IPS DF 6.9 (cell line): ENCODE results near the gene INSIG1.
A peak's percentile ranks its signal among the peaks of the same experiment; 100 is the strongest.

Source experiments
- DNase-seq: peaks from one replicate; pipeline ENCODE4 v3.0.0-alpha.2; 2013; ENCODE audit warnings: low read depth, low spot score
- H3K27ac ChIP-seq: one replicate; pipeline ENCODE4 v1.5.1; 2013; ENCODE audit warnings: low read length, control low read depth
- H3K27me3 ChIP-seq: 2 replicates; pipeline ENCODE4 v1.6.1; 2013; ENCODE audit warnings: mild to moderate bottlenecking, low read length; ENCODE audit not compliant: control insufficient read depth, insufficient read depth
- H3K36me3 ChIP-seq: 2 replicates; pipeline ENCODE4 v1.6.1; 2013; ENCODE audit warnings: low read length; ENCODE audit not compliant: control insufficient read depth, insufficient read depth
- H3K4me1 ChIP-seq: 2 replicates; pipeline ENCODE4 v1.6.1; 2013; ENCODE audit warnings: low read length; ENCODE audit not compliant: control insufficient read depth, insufficient read depth
- H3K4me3 ChIP-seq: 2 replicates; pipeline ENCODE4 v1.5.1; 2013; ENCODE audit warnings: mild to moderate bottlenecking, low read length
- H3K9me3 ChIP-seq: 2 replicates; pipeline ENCODE4 v1.6.1; 2013; ENCODE audit warnings: low read length, inconsistent platforms; ENCODE audit not compliant: control insufficient read depth, insufficient read depth
- WGBS: extraction: QIAGEN DNeasy Blood & Tissue Kit; methylation state at CpG from one replicate; pipeline ENCODE4 v1.1.7; 2013; ENCODE audit warnings: mixed read lengths, missing lambda C conversion rate; ENCODE audit not compliant: insufficient read length, insufficient coverage; 5-methylcytosine and 5-hydroxymethylcytosine counted together

The INSIG1 gene

GRCh38 chr7:155297517-155298287, at the start of gene INSIG1:
Gene INSIG1, plus strand, starts transcription at chr7:155297878. Its CDS starts 408 bp downstream, at chr7:155298286.
- WGBS, result no CpG with 5 or more reads among the region's 111 CpGs
- Histone ChIP-seq H3K4me1 (peaks cover 8% of the 10 kb centered on the region), H3K9me3 (no peaks in the 10 kb centered on the region), H3K36me3 (peaks cover 5% of the 10 kb centered on the region), H3K27me3 (no peaks in the 10 kb centered on the region), H3K4me3 (peak within 1 kb of the TSS; percentile 79), H3K27ac (no peak within 1 kb of the TSS)
- peak; percentile 66 for DNase-seq

- H3K36me3 ChIP-seq, result no peaks in the 10 kb centered on the region
- H3K4me3 ChIP-seq, result no peak overlapping the region
- DNase-seq, result no peak
- H3K9me3 ChIP-seq, result no peaks in the 10 kb centered on the region
- WGBS, result no CpG with 5 or more reads among the region's 10 CpGs
- no peak overlapping the region for H3K27ac ChIP-seq
- no peaks in the 10 kb centered on the region for H3K4me1 ChIP-seq
- no peaks in the 10 kb centered on the region for H3K27me3 ChIP-seq
These were observed 49.3 kb upstream of the INSIG1 start for GRCh38 chr7:155248366-155248756.

DNA sequence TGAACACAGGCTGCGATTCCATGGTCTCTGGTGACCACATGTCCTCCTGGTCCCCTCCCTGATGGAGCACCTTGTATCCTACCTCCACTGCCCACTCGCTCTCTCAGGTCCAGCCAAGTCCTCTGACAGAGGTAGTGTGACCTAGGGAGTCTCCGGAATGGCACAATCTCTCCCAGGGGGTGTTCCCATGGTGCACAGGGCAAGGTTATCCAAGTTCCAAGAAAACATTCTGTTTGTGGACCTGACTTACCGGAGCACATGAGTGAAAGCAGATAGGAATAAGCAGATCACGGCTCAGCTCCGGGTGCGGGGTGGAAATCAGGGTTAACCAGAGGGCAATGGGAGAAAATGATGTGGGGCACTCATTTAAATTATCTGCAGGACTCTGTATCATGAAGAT, 45.8 kb upstream of the INSIG1 start:
- H3K4me1 ChIP-seq, result no peaks in the 10 kb centered on the region
- no CpG with 5 or more reads among the region's 7 CpGs for WGBS
- H3K9me3 ChIP-seq, result no peaks in the 10 kb centered on the region
- DNase-seq, result no peak
- H3K27me3 ChIP-seq, result no peaks in the 10 kb centered on the region
- H3K27ac ChIP-seq, result no peak overlapping the region
- H3K36me3 ChIP-seq, result no peaks in the 10 kb centered on the region
- no peak overlapping the region for H3K4me3 ChIP-seq

DNA sequence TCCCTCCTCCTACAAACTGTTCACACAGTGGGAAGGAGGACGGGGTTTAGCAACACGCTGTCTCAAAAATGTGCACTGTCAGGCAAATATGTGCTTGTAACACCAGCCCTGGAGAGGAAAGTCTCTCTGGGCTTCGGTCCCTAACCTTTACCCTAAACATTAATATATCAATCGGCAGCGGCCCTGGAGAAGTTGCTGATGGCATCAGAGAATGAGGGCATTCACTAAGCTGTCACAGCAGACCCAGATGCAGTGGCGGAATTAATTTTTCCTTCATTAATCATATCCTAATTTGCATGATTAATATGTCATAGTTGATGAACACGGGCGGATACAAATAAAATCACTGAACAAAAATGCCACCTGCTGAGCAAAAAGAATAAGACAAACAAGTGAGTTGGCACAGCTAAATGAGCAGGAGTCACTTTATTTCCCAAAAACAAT, 45.2 kb upstream of the INSIG1 start:
- Histone ChIP-seq H3K36me3 (no peaks in the 10 kb centered on the region), H3K4me3 (no peak overlapping the region), H3K4me1 (no peaks in the 10 kb centered on the region), H3K27me3 (no peaks in the 10 kb centered on the region), H3K9me3 (no peaks in the 10 kb centered on the region), H3K27ac (no peak overlapping the region)
- WGBS, result no CpG with 5 or more reads among the region's 8 CpGs
- no peak for DNase-seq

GRCh38 chr7:155252892-155253501, 44.7 kb upstream of the INSIG1 start:
- Histone ChIP-seq H3K4me3 (no peak overlapping the region), H3K4me1 (no peaks in the 10 kb centered on the region), H3K27me3 (no peaks in the 10 kb centered on the region), H3K36me3 (no peaks in the 10 kb centered on the region), H3K9me3 (no peaks in the 10 kb centered on the region), H3K27ac (no peak overlapping the region)
- WGBS, result no CpG with 5 or more reads among the region's 24 CpGs
- DNase-seq, result no peak

- no CpG with 5 or more reads among the region's 8 CpGs for WGBS
- H3K36me3 ChIP-seq, result no peaks in the 10 kb centered on the region
- H3K4me3 ChIP-seq, result no peak overlapping the region
- H3K27me3 ChIP-seq, result no peaks in the 10 kb centered on the region
- H3K27ac ChIP-seq, result no peak overlapping the region
- no peaks in the 10 kb centered on the region for H3K4me1 ChIP-seq
- no peaks in the 10 kb centered on the region for H3K9me3 ChIP-seq
- no peak for DNase-seq
These were observed 43.7 kb upstream of the INSIG1 start for GRCh38 chr7:155254018-155254417.

DNA sequence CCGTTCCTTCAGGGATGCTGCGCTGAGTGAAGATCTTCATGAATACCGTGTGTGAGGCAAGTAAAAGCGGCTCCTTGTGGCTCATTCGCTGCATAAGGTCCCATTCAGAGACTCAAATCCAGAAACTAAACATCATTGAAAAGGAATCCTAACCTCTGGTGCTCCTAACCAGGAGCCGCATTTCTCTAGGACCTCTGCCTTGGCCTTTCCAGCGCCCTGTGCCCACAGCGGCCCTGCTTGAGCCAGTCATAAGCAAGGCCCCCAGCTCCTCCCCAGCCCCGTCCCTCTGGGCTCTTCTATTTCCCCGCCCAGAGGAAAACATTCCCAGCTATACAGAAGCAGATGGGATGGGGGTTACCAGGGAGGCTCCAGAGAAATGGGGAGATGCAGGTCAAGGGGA, 42.6 kb upstream of the INSIG1 start:
- H3K9me3 ChIP-seq, result no peaks in the 10 kb centered on the region
- DNase-seq, result no peak
- no peaks in the 10 kb centered on the region for H3K4me1 ChIP-seq
- no peaks in the 10 kb centered on the region for H3K36me3 ChIP-seq
- H3K4me3 ChIP-seq, result no peak overlapping the region
- WGBS, result no CpG with 5 or more reads among the region's 10 CpGs
- H3K27me3 ChIP-seq, result no peaks in the 10 kb centered on the region
- no peak overlapping the region for H3K27ac ChIP-seq

- no peaks in the 10 kb centered on the region for H3K9me3 ChIP-seq
- H3K27me3 ChIP-seq, result no peaks in the 10 kb centered on the region
- no peaks in the 10 kb centered on the region for H3K4me1 ChIP-seq
- H3K27ac ChIP-seq, result no peak overlapping the region
- no peak overlapping the region for H3K4me3 ChIP-seq
- DNase-seq, result no peak
- no CpG with 5 or more reads among the region's 6 CpGs for WGBS
- no peaks in the 10 kb centered on the region for H3K36me3 ChIP-seq
These were observed 42.1 kb upstream of the INSIG1 start for GRCh38 chr7:155255621-155256020.

DNA sequence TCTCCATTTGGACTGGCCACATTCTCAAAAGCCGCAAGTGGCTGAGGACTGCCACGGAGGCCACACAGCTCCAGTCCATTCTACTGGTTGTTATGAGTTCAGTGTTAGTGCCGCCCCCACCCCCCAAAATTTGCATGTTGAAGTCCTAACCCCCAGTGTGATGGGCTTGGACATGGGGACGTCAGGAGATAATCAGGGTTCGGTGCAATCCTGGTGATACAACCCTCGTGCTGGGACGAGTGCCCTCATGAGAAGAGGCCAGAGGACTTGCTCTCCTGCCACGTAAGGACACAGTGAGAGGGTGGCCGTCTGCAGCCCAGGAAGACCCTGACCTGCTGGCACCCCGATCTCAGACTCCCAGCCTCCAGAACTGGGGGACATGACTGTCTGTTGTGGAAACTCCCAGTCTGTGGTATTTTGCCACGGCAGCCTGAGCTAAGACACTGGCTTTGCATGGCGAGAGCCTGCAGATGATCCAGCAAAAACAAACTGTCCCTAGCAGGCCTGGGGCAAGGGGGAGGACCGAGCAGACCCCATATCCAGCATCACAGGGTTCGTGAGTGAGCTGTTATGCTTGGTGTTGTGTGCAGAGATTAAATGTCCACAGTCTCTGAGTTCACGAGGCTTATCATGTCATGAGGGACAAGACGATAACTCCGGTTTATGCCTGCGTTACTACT, 41.5 kb upstream of the INSIG1 start:
- Histone ChIP-seq H3K9me3 (no peaks in the 10 kb centered on the region), H3K27me3 (no peaks in the 10 kb centered on the region), H3K27ac (no peak overlapping the region), H3K36me3 (no peaks in the 10 kb centered on the region), H3K4me3 (no peak overlapping the region), H3K4me1 (no peaks in the 10 kb centered on the region)
- WGBS, result no CpG with 5 or more reads among the region's 18 CpGs
- DNase-seq, result no peak

GRCh38 chr7:155256761-155257481, 40.8 kb upstream of the INSIG1 start:
- Histone ChIP-seq H3K4me1 (no peaks in the 10 kb centered on the region), H3K36me3 (no peaks in the 10 kb centered on the region), H3K9me3 (no peaks in the 10 kb centered on the region), H3K27me3 (no peaks in the 10 kb centered on the region), H3K4me3 (no peak overlapping the region), H3K27ac (no peak overlapping the region)
- no peak for DNase-seq
- WGBS, result no CpG with 5 or more reads among the region's 8 CpGs
